KMS-11 (cell line): ENCODE measurements around the gene UBP1.

ENCODE experiments used
- H2AFZ ChIP-seq: fragments of 200-600 bp; sonication (generic); 2 replicates; pipeline ENCODE4 v1.6.1; 2016; ENCODE audit warnings: antibody characterized with exemption, mixed run types, low read depth
- H3K27ac ChIP-seq: fragments of 200-600 bp; sonication (generic); 2 replicates; pipeline ENCODE4 v1.6.1; 2016; ENCODE audit warnings: mild to moderate bottlenecking, mixed run types
- H3K27me3 ChIP-seq: fragments of 200-600 bp; sonication (generic); 2 replicates; pipeline ENCODE4 v1.6.1; 2017; ENCODE audit warnings: mild to moderate bottlenecking, low read depth, mixed run types, moderate library complexity; ENCODE audit not compliant: insufficient read depth
- H3K36me3 ChIP-seq: fragments of 200-600 bp; sonication (generic); 2 replicates; pipeline ENCODE4 v1.6.1; 2017; ENCODE audit warnings: mild to moderate bottlenecking, mixed run types; ENCODE audit not compliant: insufficient read depth
- H3K4me1 ChIP-seq: fragments of 200-600 bp; sonication (generic); 2 replicates; pipeline ENCODE4 v1.6.1; 2016; ENCODE audit warnings: mild to moderate bottlenecking, low read depth, mixed run types; ENCODE audit not compliant: poor library complexity, severe bottlenecking
- H3K4me2 ChIP-seq: fragments of 200-600 bp; sonication (generic); 2 replicates; pipeline ENCODE4 v1.7.0; 2016; ENCODE audit warnings: mild to moderate bottlenecking, mixed run types
- H3K4me3 ChIP-seq: fragments of 200-600 bp; sonication (generic); IDR thresholded peaks from 2 replicates; pipeline ENCODE4 v1.6.1; 2017; ENCODE audit warnings: low read depth, low read length, mixed read lengths; ENCODE audit not compliant: insufficient read depth
- H3K79me2 ChIP-seq: fragments of 200-600 bp; sonication (generic); 2 replicates; pipeline ENCODE4 v1.6.1; 2016; ENCODE audit warnings: low read depth, mixed run types; ENCODE audit not compliant: insufficient read depth
- H3K9ac ChIP-seq: fragments of 200-600 bp; sonication (generic); 2 replicates; pipeline ENCODE4 v1.6.1; 2016; ENCODE audit warnings: mild to moderate bottlenecking, mixed run types
- H4K20me1 ChIP-seq: fragments of 200-600 bp; sonication (generic); 2 replicates; pipeline ENCODE4 v1.6.1; 2016; ENCODE audit warnings: mild to moderate bottlenecking, mixed run types; ENCODE audit not compliant: insufficient read depth
- CTCF ChIP-seq: fragments of 200-600 bp; sonication (generic); conservative IDR thresholded peaks from 2 replicates; pipeline ENCODE4 v1.6.1; 2017; ENCODE audit warnings: low read depth, mild to moderate bottlenecking, antibody characterized with exemption, low read length, moderate library complexity, mixed read lengths

The UBP1 gene

GRCh38 chr3:33438284-33438668, 1.9 kb downstream of the UBP1 start:
- Histone ChIP-seq H3K36me3 (no peaks in the 10 kb centered on the region), H3K9ac (peak overlapping the region; percentile 82; the same call in 1 of the 2 replicates), H3K4me2 (peak overlapping the region; percentile 97), H4K20me1 (peaks cover 24% of the 10 kb centered on the region; the same call in 1 of the 2 replicates), H2AFZ (no peak overlapping the region), H3K4me1 (peaks cover 43% of the 10 kb centered on the region), H3K27me3 (no peaks in the 10 kb centered on the region), H3K4me3 (no peak overlapping the region), H3K27ac (peak overlapping the region; percentile 76), H3K79me2 (peaks cover 64% of the 10 kb centered on the region)
- no peak for TF ChIP-seq CTCF

DNA sequence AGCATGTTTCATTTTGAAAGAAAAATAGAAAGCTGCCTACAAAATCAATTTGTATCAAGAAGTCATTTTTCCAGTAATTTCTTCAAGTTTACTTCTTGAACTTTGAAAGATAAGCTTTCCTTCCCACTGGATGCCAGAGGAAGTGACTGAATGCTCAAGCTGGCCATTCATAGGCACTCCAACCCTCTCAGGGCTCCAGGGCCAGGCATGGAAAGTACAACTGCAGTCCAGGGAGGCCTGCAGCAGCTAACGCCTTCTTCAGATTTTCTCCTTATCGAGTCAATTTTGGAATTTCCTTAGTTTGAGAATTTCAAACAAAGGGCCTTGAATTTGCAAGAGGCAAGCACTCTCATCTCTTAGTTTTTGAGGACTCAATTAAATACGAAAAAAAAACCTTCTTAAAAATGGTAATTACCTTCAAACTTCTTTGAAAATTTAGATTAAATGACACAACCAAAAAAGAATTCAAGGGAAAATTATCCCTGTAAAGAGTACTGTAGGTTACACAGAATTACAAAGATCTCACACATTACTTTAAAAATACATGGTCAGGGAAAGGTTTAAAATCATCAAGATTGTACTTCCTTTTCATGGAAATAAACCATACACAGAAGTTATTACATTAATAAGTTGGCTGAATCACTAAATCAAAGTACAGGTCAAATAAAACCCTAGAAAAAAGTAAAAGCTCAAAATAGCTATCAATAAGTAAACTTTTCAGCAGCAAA, 2.5 kb downstream of the UBP1 start:
- H3K4me3 ChIP-seq = no peak overlapping the region
- H3K4me2 ChIP-seq = peak overlapping the region; percentile 97
- H3K36me3 ChIP-seq = no peaks in the 10 kb centered on the region
- peak overlapping the region; percentile 82; the same call in 1 of the 2 replicates for H3K9ac ChIP-seq
- peak overlapping the region; percentile 76 for H3K27ac ChIP-seq
- H3K4me1 ChIP-seq = peaks cover 44% of the 10 kb centered on the region
- TF ChIP-seq CTCF = no peak
- peaks cover 24% of the 10 kb centered on the region; the same call in 1 of the 2 replicates for H4K20me1 ChIP-seq
- H3K79me2 ChIP-seq = peaks cover 70% of the 10 kb centered on the region
- H2AFZ ChIP-seq = no peak overlapping the region
- no peaks in the 10 kb centered on the region for H3K27me3 ChIP-seq

DNA sequence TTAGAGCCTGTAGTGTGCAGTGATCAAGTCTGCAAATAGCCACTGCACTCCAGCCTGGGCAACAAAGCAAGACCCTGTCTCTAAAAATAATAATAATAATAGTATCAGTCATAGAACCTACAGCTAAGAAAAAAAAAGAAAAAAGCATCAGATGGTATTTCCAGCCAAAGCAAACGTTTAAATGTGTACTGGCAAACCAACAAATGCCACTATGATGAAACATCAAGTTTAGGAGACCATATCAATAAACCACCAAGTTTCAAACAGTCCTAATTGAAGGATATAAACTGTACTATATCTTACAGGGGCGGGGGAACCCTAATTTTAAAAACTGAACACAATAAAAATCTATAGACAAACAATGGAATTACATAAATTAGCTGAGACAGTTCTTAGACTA, 6.4 kb downstream of the UBP1 start:
- Histone ChIP-seq H3K4me3 (no peak overlapping the region), H3K9ac (no peak overlapping the region), H3K27ac (no peak overlapping the region), H4K20me1 (peaks cover 47% of the 10 kb centered on the region), H3K27me3 (no peaks in the 10 kb centered on the region), H3K36me3 (no peaks in the 10 kb centered on the region), H3K4me2 (no peak overlapping the region; the same call in 1 of the 2 replicates), H3K4me1 (peaks cover 74% of the 10 kb centered on the region), H3K79me2 (peaks cover 100% of the 10 kb centered on the region), H2AFZ (no peak overlapping the region)
- TF ChIP-seq CTCF = no peak

GRCh38 chr3:33430571-33430970, 9.6 kb downstream of the UBP1 start:
- H4K20me1 ChIP-seq = peaks cover 28% of the 10 kb centered on the region
- peaks cover 96% of the 10 kb centered on the region for H3K79me2 ChIP-seq
- H3K4me1 ChIP-seq = peaks cover 50% of the 10 kb centered on the region
- no peak overlapping the region for H3K27ac ChIP-seq
- H2AFZ ChIP-seq = no peak overlapping the region
- no peak for TF ChIP-seq CTCF
- no peaks in the 10 kb centered on the region for H3K36me3 ChIP-seq
- H3K9ac ChIP-seq = no peak overlapping the region
- H3K4me3 ChIP-seq = no peak overlapping the region
- H3K27me3 ChIP-seq = no peaks in the 10 kb centered on the region
- H3K4me2 ChIP-seq = no peak overlapping the region
